GM18508 (cell line): ENCODE measurements around the gene FN1.

Experiments used
- ATAC-seq: cut with Tn5 transposase; IDR thresholded peaks from one replicate; pipeline ENCODE4 v1.9.1; 2021; ENCODE audit warnings: moderate number of reproducible peaks; ENCODE audit not compliant: insufficient read depth, unreplicated experiment

Gene FN1

DNA sequence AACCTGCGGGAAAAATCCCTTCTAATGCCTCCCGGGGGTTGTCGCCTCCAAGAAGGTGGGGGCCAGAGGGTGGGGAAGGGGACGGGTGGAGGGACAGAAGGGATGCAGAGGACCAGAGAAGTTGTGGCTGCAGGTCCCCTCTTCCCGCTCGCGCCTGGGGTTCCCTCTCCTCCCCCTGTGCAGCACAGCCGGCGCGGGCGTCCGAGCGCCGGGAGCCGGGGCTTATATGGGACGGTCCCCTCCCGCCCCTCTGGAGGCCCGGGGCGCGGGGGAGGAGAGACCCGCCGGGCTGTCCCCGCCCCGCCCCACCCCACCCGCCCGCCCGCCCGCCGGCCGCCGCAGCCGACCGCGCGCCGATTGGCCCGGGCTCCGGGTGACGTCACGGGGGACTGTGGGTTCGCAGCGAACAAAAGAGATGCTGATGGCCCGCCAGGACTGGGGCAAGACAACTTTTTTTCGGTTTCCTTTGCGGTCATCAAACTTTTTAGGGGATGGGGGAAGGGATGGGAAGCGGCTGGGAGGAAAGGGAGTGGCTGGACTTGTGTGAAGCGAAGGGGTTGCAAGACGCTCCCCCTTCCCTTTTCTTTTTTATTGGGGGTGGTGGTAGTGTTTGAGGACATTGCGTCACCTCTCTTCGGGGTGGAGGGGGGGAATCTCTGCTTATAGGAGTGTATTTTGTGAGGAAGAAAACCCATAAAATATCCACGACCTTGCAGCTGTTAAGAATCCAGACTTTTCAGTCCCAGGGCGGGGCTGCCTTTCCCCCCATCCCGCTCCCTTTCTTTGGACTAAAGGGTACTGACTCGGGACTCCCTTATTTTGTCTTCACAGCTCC lies at the start of gene FN1:
Gene FN1, minus strand, starts transcription at position 199 of the 835 bp plus-strand sequence. CDS start 266 bp downstream, outside the sequence.
- no peak for ATAC-seq

DNA sequence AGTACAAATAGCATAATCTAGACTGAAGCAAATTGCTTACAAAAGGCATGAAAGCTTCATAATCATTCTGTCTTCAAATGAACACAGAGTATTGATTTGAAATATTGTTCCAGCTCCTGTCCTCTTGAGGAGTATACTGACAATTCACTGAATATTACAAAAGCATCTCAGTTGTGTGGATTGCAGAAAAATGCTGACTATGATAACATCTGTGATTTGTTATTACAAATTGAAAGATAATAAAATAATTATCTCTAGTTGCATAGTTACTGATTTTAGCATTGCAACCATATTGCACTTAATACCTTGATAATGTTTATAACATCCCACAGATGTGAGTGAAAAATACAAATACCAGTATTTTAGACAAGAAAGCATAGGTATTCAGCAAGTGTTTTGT lies 49.2 kb upstream of the FN1 start:
- no peak for ATAC-seq

DNA sequence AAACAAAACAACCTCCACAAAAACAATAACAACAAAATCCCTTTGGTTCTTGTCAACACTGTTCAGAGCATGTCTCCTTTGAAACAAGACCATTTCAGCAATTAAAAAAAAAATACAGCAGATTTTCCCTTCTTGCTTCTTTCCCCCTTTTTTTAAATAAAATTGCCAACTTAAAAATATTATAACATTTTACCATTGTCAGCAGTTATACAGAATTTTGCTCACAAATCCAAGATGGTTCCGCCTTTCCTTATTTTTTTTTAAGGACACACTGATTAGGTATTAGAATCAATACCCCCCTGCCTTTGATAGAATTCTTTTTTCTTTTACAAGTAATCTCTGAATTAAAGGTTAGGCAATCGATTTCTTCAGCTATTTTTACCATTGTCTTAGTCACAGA lies 48.7 kb upstream of the FN1 start:
- ATAC-seq: no peak

DNA sequence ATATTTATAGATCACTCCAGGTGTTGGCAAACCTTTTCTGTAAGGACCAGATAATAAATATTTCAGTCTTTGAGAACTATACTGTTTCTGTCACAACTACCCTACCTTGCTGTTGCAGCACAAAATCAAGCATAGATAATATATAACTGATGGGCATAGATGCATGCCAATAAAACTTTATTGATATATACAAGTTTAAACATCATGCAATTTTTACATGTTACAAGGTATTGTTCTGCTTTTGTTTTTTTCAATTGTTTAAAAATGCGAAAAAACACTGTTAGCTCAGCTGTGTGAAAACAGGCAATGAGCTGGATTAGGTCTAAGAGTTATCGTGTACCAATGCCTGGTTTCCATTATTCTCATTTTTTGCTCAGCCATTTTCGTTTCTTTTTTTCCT lies 47.6 kb upstream of the FN1 start:
- ATAC-seq: no peak

DNA sequence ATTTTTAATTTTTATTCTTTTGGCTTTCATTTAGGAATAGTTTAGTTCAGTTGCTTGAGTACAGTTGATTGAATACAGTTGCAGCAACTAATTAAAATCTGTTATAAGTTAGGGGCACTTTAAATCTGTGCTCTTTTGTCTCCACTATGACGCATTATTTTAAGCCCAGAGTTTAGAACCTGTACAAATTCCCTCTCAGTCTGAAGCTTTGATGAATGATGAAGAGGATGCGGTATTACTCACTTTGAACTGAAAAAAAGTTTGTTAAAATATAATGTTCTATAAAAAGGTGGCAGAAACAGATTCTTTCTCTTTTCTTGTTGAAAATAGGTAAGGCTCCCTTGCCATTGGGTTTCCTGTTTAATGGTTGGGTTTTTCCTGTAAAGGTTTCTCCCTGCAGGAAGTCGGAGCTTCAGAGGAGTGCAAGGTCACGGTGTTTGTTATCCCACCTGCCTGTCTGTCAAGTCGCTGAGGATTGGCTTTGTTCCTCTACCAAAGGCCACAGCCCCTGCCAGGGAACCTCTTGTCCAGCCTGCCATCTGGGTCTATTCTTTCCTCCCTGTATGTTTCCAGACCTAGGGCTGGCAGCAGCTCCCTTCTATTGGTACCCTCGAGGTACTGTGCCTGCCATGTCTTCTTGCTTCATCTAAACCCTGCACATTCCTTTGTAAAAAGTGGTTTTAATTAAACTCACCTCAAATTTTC lies 43.8 kb upstream of the FN1 start:
- no peak for ATAC-seq

DNA sequence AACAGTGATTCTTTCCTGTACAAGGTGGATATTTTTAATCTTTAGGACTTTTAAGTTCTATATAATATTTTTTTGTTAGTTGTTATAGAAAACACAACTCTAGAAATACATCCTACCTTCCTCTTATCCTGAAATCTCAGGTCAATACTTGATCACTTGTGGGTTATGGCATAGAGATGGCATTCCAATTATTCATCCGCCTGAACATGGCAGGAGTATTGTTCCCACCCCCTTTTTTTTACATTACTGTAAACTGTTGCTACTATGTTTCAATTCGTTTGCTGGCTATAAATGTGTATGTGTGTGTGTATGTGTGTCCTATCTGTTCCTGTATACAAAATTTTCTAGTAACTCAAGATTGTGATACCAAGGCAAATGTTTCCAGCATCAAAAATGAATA lies 43.3 kb upstream of the FN1 start:
- no peak for ATAC-seq

DNA sequence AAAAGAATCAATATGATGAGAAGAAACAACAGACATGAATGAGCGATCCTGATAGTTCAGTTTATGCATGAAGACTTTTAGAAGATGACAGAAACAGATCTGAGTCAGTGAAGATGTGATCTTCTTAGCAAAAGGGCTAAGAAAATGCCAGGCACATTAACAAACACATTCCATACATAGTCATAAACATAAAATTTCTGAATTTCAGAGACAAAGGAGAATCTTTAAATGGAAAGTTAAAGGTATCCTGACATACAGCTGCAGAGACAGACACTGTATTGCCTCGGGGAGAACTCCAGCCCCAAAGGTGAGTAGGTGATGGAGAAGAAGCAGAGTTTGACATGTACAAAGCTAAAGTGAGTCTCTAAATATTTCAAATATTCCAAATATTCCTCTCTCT lies 40.6 kb upstream of the FN1 start:
- ATAC-seq: no peak

DNA sequence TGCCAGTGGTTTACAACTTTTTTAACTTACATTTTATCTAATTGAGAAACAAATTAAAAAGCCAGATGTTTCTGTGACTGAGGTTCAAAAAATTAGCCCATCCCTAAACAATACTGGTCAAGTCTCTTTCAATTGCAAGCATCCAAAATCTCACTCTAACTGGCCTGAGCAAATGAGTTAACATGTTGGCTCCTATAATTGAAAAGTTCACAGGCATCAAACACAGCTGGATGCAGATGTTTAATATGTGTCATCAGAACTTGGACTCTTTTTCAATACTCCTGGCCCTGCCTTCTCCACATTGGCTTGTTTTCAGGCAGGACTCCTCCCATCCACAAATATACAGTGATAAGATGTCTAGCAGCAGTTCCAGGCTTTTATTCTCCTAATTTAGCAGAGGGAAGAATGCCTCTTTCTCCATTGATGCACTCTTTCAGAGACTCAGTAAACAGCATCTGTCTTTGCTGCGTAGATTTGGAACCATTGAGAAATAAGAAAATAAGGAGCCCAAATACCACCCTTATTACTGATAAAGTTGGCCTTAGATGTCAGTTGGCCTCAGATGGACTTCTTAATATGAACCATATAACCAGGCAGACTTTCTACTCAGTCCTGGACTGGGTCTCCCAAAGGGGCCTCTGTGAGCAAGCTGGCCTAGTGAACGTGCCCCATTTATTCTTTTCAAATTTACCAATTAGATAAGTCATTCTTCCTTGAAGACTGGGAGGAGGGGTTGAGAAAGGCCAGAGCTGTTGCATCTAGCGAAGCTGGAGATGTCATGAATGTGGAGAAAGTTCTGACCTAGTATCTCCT lies 30.4 kb upstream of the FN1 start:
- no peak for ATAC-seq

DNA sequence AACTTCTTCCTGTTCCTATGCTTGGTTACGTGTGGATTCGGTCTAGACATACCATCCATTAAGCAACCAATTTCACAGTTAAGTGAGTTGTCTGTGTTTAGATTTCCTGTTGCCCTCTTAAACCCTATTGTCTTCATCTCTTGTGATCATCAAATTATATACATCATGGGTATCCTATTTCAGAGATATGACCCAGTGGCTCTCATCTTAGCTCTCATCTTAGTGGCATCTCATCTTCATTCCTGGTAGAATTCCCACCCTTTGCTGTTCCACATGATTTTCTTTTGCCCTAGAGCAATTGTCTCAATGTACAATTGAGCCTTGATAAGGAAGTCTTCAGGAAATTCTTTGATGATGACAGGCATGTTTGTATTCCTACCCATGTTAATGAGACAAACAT lies 29.4 kb upstream of the FN1 start:
- no peak for ATAC-seq

DNA sequence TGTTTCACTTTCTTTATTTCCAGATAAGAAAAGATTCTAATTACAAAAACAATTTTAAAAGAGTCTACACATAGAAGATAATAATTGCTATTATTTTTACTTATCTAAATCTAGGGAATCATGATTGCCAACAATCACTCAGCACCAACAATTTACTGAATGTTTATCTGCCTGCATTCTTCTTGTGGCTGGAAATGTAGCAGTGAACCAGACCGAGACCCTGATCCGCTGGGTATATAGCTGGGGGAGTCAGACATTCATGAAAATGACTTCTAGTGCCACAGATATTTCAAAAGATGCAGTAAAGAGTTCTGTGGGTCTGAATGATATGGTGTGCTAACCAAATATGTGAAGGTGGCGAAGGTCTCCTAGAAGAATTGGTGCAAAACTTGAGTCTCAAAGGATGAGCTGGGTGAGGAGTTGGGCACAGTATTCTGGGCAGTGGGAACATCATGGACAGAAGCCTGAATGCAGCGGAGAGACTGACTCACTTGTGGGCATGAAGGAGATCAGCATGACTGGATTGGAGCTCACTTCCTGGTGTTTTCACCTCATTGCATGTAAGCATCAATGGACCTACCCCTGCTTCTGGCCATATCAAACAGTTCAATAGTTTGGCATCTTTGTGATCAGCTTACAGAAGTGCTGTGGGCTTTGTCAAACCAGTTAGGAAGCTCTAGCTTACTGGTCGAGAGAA lies 26.1 kb upstream of the FN1 start:
- no peak for ATAC-seq

DNA sequence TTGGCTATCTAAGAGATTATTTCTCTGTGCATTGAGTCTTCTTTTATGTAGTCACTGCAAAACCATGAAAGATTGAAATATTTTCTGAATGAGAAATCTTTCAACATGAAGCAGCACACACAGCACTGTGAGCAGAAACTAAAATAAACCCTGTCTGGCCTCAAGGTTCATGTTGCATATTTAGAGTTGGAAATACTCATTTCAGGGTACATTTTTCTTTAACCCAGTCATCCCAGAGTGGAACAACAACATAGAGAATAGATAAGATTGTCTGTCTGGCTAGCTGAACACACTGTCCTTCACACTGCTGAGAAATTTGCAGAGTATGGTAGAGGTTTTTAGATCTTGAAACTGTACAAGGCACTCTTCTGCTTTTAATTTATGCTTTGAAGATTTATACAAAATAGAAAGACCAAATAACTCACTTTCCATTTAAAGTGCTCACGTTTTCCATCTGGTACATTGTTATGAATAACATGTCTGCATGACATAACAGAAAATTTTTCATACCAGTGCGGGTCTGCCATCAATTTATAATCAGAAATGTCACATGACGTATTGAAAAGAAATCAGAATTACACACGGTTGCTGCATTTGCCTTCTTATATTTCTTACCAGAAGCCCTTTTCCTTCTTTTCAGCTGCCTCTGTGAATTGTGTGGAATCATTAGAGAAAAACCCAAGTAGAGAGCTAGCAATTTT lies 25.0 kb upstream of the FN1 start:
- ATAC-seq: no peak

DNA sequence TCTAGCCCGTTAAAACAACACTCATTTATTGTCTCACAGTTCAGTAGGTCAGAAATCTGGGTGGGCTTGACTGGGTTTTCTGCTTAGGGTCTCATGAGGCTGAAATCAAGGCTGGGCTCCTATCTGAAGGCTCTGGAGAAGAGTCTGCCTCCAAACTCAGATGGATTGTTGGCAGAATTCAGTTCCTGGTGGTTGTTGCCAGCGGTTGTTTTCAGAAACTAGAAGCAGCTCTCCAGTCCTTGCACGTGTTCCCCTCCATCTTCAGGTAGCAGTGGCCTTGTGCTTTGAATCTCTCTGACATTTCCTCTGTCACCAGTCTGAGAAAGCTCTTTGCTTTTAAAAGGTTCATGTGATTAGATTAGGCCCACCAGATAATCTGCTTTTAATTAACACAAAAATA lies 20.1 kb upstream of the FN1 start:
- no peak for ATAC-seq

DNA sequence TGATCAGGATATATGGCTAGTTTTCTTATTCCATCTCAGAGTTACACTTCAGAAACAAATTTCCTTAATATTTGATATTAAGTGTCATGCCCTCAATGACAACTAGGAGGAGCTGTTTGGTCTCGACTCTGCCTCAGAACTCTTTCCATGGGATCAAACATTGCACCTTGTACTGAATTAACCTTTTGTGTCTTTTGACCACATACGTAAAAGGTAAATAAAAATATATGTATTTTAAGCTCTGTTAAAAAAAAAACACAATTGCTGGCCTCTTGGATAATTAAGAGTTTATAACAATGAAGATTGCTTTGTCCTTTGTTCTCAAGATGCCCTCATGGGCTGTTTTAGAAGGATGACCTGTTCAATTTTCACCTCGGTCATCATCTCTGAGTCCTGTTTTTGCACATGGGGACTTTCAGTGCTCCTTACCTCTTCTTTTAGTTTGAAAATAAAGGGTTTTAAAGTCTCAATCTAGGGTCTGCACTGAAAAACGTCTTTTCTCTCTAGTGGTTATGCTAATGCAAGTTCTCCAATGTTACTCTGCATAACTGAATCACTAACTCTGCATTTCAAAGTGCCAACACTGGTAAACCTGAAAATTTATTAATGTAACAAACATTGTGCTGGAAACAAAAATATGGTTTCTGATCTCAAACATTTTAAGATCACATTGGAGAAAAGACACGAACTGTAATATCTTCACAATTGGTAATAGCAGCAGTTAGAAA lies 18.8 kb upstream of the FN1 start:
- ATAC-seq: no peak

DNA sequence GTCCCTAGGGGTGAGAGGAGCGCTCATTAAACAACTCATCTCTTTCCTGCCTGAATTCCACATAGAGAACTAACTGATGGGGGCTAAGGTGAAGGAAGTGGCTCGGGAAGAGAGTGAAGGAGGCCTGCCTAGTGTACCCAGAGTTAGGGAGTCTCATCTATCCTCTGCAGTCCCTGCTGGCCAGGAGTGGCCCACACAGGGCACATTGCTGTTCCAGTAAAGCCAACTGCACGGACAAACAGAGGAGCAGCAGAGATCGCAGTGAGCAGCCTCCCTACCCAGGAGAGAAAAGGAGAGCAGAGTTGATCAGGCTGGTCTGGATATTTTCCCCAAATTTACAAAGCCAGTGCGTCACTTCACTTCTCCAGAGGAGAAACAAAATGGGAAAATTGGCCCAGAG lies 16.9 kb upstream of the FN1 start:
- no peak for ATAC-seq

DNA sequence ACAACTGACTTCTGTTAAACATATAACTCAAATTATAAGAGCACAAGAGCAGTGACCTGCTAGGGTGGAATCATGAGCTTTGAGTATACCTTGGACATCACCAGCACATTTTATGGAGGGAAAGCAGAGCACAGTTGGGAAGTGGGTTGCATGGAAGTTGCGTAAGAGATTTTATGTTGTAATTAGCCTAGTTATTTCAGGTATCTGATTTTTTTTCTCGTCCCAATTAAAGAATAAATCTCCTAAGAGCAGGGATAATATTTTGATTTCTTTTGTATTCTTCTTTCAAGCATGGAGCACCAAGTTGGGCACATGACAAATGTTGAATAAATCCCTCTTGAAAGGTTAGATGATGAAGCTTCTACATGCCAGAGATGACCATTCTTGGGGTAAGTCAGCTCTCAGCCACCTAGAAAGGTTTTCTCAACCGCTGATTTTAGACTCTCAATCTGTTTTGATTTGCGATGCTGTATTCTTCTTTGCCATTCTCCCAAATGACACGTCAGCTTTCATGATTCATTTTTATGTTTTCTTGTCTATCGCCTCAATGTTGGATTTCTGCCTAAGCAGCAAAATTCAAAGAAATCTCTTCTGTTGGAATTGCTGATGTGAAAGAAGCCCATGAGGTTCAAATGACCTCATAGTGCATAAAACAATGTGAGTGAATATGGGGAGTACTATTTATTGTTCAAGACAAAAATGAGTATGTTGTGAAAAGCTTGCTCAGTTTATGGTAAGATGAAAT lies 15.3 kb upstream of the FN1 start:
- ATAC-seq: no peak

DNA sequence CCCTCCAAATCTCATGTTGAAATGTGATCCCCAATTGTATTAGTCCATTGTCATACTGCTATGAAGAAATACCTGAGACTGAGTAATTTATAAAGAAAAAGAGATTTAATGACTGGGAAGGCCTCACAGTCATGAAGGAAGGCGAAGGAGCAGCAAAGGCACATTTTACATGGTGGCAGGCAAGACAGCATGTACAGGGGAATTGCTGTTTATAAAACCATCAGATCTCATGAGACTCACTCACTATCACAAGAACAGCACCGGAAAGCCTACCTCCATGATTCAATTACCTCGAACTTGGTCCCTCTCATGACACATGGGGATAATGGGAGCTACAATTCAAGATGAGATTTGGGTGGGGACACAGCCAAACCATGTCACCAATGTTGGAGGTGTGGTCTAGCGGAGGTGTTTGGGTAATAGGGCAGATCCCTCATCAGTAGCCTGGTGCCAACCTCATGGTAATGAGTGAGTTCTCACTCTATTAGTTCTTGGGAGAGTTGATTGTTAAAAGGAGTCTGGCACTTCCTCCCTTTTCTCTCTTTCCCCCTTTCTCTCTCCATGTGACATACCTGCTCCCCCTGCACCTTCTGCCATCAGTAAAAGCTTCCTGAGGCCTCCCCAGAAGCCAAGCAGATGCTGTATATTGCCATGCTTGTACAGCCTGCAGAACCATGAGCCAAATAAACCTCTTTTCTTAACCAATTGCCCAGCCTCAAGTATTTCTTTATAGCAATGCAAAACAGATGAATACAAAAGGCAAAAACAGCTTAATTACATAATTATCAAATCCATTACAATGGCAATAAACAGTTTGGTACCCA lies 14.5 kb upstream of the FN1 start:
- ATAC-seq: no peak

DNA sequence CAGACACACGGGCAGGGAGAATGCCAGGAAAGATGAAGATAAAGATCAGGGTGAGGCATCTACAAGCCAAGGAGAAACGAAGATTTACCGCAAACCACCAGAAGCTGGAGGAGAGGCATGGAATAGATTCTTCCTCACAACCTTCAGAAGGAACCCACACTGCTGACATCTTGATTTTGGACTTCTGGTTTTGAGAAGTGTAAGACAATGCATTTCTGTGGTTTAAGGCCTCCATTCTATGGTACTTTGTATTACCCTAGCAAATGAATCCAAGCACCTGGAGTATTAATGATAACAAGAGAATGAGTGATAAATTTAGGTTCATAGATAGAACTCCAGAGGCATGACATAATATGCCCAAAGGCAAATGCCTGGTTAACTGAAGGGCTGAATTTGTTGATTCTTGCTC lies 11.8 kb upstream of the FN1 start:
- no peak for ATAC-seq

DNA sequence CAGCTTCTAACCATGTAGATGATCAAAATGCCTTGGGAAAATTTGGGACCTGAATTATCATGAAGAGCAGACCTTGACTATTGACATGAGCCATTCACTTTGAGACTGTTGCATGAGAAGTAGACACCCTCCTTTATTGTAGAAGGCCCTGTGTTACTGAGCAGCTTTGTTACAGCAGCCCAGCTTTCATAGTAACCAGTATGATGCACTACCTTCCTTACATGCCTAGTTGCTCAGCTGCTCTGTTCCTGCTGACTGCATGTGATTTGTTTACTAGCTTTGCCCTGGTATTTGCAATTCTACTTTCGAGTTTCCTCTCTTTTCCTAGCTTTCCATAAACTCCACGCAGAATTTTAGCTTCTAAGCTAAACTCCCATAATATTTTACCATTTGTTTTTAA lies 11.2 kb upstream of the FN1 start:
- ATAC-seq: no peak
